ENCODE measurements around the gene LHCGR.

DNA sequence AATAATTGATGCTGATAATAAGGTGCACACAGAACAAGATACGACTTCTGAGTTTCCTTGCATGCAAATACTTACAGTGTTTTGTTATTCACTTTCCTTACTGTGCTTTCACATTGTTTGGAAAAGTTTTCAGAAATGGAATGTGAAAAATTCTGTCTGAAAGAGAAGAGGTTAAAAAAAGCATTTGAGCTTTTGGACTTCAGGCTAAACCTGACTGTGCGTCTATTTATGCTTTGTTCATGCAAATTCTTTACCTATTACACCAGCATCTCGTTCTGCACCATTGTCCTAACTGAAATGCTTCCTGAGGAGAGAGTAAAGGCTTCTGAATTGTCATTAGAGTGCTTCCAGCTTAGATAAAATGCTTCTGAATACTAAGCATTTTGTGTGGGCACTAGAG lies 61.4 kb downstream of the LHCGR start:
- TF ChIP-seq, protein P1, sequence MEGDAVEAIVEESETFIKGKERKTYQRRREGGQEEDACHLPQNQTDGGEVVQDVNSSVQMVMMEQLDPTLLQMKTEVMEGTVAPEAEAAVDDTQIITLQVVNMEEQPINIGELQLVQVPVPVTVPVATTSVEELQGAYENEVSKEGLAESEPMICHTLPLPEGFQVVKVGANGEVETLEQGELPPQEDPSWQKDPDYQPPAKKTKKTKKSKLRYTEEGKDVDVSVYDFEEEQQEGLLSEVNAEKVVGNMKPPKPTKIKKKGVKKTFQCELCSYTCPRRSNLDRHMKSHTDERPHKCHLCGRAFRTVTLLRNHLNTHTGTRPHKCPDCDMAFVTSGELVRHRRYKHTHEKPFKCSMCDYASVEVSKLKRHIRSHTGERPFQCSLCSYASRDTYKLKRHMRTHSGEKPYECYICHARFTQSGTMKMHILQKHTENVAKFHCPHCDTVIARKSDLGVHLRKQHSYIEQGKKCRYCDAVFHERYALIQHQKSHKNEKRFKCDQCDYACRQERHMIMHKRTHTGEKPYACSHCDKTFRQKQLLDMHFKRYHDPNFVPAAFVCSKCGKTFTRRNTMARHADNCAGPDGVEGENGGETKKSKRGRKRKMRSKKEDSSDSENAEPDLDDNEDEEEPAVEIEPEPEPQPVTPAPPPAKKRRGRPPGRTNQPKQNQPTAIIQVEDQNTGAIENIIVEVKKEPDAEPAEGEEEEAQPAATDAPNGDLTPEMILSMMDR (conservative IDR thresholded peaks at IDR 0.05 in 1 of 2, IDR thresholded peaks at IDR 0.05 in 1 of 2; ENCODE audit: extremely low read depth in 1 of 2, insufficient read depth in 1 of 2, low read depth in 1 of 2, low read length in 2 of 2): no peak
- no peak for TF ChIP-seq EZH2 (IDR thresholded peaks at IDR 0.05; ENCODE audit: borderline replicate concordance, low read length)
